ENCODE data around the gene FAM222B. TPM values are rescaled to one million over a fixed set of nuclear protein-coding genes. Genes with fewer than 3 reads are reported as not detected.
A peak's percentile ranks its signal among the peaks of the same experiment; 100 is the strongest.
"Not testable (repeated sequence)": the region's sequence is repeated elsewhere in the genome, so short reads cannot be mapped to it uniquely, and the experiment has no call there.

FAM222B gene
- total and polyA plus RNA-seq, 11 donors: 9.2 to 33.2 (median 16.7) TPM

DNA sequence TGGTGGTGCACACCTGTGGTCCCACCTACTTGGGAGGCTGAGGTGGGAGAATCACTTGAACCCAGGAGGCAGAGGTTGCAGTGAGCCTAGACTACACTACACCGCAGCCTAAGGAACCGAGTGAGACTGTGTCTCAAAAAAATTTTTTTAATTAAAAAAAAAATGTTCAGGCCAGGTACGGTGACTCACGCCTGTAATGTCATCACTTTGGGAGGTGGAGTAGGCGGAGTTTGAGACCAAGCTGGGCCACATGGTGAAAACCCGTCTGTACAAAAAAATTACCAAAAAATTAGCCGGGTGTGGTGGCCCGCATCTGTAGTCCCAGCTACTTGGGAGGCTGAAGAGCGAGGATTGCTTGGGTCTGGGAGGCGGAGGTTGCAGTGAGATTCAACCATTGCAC is 3.6 kb upstream of the FAM222B start:
- ATAC-seq (no peak), DNase-seq (no peak)
- Histone ChIP-seq H3K27me3 (no peaks in the 10 kb centered on the region), H3K9me3 (no peaks in the 10 kb centered on the region), H3K27ac (no peak overlapping the region), H3K4me3 (no peak overlapping the region), H3K4me1 (peaks cover 0 to 14% (median 6%) of the 10 kb centered on the region in 12 donors), H3K36me3 (no peaks in the 10 kb centered on the region)
- intact Hi-C loops (cut with DNase I): loop anchor here in 3 of 10 donors (10.0 kb wide), 2 partner anchors 49 to 81 kb away; partner anchors contain the start of gene FLOT2 (in 2 of the 3)
- TF ChIP-seq POLR2A (IDR thresholded peaks at IDR 0.05): no peak
- TF ChIP-seq, protein P1, sequence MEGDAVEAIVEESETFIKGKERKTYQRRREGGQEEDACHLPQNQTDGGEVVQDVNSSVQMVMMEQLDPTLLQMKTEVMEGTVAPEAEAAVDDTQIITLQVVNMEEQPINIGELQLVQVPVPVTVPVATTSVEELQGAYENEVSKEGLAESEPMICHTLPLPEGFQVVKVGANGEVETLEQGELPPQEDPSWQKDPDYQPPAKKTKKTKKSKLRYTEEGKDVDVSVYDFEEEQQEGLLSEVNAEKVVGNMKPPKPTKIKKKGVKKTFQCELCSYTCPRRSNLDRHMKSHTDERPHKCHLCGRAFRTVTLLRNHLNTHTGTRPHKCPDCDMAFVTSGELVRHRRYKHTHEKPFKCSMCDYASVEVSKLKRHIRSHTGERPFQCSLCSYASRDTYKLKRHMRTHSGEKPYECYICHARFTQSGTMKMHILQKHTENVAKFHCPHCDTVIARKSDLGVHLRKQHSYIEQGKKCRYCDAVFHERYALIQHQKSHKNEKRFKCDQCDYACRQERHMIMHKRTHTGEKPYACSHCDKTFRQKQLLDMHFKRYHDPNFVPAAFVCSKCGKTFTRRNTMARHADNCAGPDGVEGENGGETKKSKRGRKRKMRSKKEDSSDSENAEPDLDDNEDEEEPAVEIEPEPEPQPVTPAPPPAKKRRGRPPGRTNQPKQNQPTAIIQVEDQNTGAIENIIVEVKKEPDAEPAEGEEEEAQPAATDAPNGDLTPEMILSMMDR (IDR thresholded peaks at IDR 0.05): no peak
- WGBS, 4 donors: 89 to 94% (median 93%) methylated on average over 10 of the region's 10 CpGs

DNA sequence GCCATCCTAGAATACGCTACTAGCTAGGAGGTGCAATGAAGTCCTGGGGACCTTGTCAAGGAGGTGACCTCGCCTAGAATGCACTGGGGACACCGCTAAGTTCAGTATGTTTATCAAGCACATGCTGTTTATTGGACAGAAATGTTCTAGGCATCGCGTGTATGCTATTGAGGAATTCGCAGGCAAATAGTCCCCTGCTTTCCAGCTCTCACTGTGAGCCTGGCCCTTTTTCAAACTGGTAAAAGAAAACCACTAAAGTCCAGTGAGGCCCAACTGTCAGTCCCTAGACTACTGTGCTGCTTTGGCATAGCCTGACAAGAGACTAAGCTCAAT is 1.2 kb upstream of the FAM222B start:
- Histone ChIP-seq H3K27ac (no peak overlapping the region), H3K4me1 (peaks cover 0 to 33% (median 8%) of the 10 kb centered on the region in 12 donors), H3K36me3 (no peaks in the 10 kb centered on the region), H3K9me3 (no peaks in the 10 kb centered on the region), H3K4me3 (no peak overlapping the region), H3K27me3 (no peaks in the 10 kb centered on the region)
- 91 to 93% (median 91%) methylated on average over 6 of the region's 6 CpGs for WGBS, 4 donors
- ATAC-seq: no peak
- TF ChIP-seq POLR2A (IDR thresholded peaks at IDR 0.05): no peak
- TF ChIP-seq, protein P1 (IDR thresholded peaks at IDR 0.05): no peak
- intact Hi-C loops (cut with DNase I): loop anchor here in 6 of 10 donors (5.0 to 10.0 kb wide), 5 partner anchors 51 to 81 kb away; partner anchors contain the start of gene FLOT2 (in 2 of the 6)
- DNase-seq: no peak

DNA sequence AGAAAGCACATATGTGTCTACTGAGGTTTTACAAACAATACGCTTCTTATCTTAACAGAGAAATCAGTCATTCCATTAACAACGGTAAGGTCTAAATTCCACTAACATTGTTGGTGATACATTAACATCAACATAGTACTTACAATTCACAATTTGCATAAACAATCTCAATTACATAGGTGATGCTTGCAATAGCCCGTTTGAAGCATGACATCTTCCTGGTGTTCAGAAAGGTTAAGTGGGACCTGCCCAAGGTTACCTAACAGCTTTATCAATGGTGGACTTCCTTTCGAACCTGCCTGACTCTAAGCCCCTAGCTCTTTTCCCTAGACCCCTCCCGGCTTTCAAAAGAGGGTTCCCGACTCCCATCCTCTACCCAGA is 699 bp downstream of the FAM222B start:
- H3K27me3 ChIP-seq: no peaks in the 10 kb centered on the region
- H3K4me1 ChIP-seq: peaks cover 0 to 33% (median 8%) of the 10 kb centered on the region in 12 donors
- DNase-seq (no peak), ATAC-seq (no peak)
- TF ChIP-seq, protein P1 (IDR thresholded peaks at IDR 0.05): no peak
- no peak for TF ChIP-seq POLR2A (IDR thresholded peaks at IDR 0.05)
- no peaks in the 10 kb centered on the region for H3K36me3 ChIP-seq
- whole genome bisulfite sequencing, 4 donors: 1 to 4% (median 3%) methylated on average over 6 of the region's 6 CpGs
- H3K27ac ChIP-seq: peak overlapping the region in 10 of 12 donors; percentile 64 to 89 (median 81)
- H3K4me3 ChIP-seq: peak overlapping the region; percentile 53 to 94 (median 82)
- intact Hi-C loops (cut with DNase I): loop anchor here in 6 of 10 donors (5.0 to 10.0 kb wide), 5 partner anchors 53 to 80 kb away; partner anchors contain the start of gene FLOT2 (in 2 of the 6)
- no peaks in the 10 kb centered on the region for H3K9me3 ChIP-seq

DNA sequence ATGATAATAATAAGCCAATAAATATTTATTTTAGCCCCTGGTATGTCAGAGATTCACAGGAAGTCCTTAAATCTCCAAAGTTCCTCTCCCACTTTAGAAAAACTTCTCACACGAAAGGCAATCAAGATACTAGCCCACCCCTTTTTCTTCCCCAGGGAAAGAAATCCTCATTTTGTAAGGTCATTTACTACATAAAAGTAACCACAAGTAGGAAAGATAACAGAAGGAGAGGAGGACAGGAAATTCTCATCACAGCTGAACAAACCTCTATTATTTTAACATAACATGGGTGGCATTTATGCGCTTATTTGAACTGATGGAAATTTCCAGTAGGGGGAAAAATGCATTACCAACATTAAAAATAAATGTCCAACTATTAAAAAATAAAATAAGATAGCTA is 3.4 kb downstream of the FAM222B start:
- peaks cover 0 to 33% (median 8%) of the 10 kb centered on the region in 12 donors for H3K4me1 ChIP-seq
- TF ChIP-seq, protein P1 (IDR thresholded peaks at IDR 0.05): no peak
- no peak for TF ChIP-seq POLR2A (IDR thresholded peaks at IDR 0.05)
- WGBS, 4 donors: 79 to 85% (median 82%) methylated on average over 2 of the region's 2 CpGs
- H3K9me3 ChIP-seq: no peaks in the 10 kb centered on the region
- ATAC-seq (no peak), DNase-seq (no peak)
- intact Hi-C loops (cut with DNase I): loop anchor here in 2 of 10 donors (5.0 to 10.0 kb wide), 2 partner anchors 42 to 64 kb away; no protein-coding TSS in a partner anchor
- no peaks in the 10 kb centered on the region for H3K27me3 ChIP-seq
- H3K36me3 ChIP-seq: peaks cover 0 to 1% (median 0%) of the 10 kb centered on the region in 9 donors
- H3K4me3 ChIP-seq: no peak overlapping the region
- no peak overlapping the region for H3K27ac ChIP-seq

DNA sequence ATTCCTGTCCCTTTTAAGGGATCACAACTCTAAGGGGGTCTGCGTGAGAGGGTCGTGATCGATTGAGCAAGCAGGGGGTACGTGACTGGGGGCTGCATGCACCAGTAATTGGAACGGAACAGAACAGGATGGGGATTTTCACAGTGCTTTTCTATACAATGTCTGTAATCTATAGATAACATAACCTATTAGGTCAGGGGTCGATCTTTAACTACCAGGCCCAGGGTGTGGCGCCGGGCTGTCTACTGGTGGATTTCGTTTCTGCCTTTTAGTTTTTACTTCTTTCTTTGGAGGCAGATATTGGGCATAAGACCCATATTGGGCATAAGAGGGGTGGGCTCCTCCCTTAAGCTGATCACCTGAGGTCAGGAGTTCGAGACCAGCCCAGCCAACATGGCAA is 6.0 kb downstream of the FAM222B start:
- H3K4me3 ChIP-seq, H3K27me3 ChIP-seq, DNase-seq, H3K27ac ChIP-seq, H3K36me3 ChIP-seq, ATAC-seq, H3K9me3 ChIP-seq: not testable (repeated sequence)
- intact Hi-C loops (cut with DNase I): loop anchor here in 2 of 10 donors (5.0 to 10.0 kb wide), 2 partner anchors 39 to 62 kb away; no protein-coding TSS in a partner anchor
- H3K4me1 ChIP-seq: peaks cover 0 to 22% (median 5%) of the 10 kb centered on the region in 12 donors
- 91 to 97% (median 96%) methylated on average over 10 of the region's 10 CpGs for WGBS, 4 donors

Measured in heart left ventricle (tissue), 16 donors.